ENCODE data around the gene SLC35F3. TPM values are rescaled to one million over a fixed set of nuclear protein-coding genes. Genes with fewer than 3 reads are reported as not detected.
"Not testable (repeated sequence)": the region's sequence is repeated elsewhere in the genome, so short reads cannot be mapped to it uniquely, and the experiment has no call there.

SLC35F3 gene
- total and polyA plus RNA-seq, 2 donors, result 0.04 to 0.32 TPM

- H3K36me3 ChIP-seq (ENCODE audit: insufficient read depth), result no peaks in the 10 kb centered on the region
- whole genome bisulfite sequencing, result 76% methylated on average over 7 of the region's 7 CpGs
- H3K4me1 ChIP-seq (ENCODE audit: insufficient read depth), result no peaks in the 10 kb centered on the region
- H3K4me3 ChIP-seq (ENCODE audit: low read depth, low read length), result no peak overlapping the region
- no peak overlapping the region for H3K27ac ChIP-seq (ENCODE audit: low read depth)
- DNase-seq (ENCODE audit: extremely low spot score), result no peak
These were observed 216.0 kb downstream of the SLC35F3 start for GRCh38 chr1:234120327-234120944.

- not testable (repeated sequence) for H3K36me3 ChIP-seq (ENCODE audit: insufficient read depth); DNase-seq (ENCODE audit: extremely low spot score); H3K4me3 ChIP-seq (ENCODE audit: low read depth, low read length); H3K4me1 ChIP-seq (ENCODE audit: insufficient read depth); H3K27ac ChIP-seq (ENCODE audit: low read depth)
- WGBS, result 84% methylated on average over 3 of the region's 3 CpGs
These were observed 217.2 kb downstream of the SLC35F3 start for GRCh38 chr1:234121659-234122058.

- DNase-seq (ENCODE audit: extremely low spot score); H3K4me3 ChIP-seq (ENCODE audit: low read depth, low read length); H3K27ac ChIP-seq (ENCODE audit: low read depth); H3K4me1 ChIP-seq (ENCODE audit: insufficient read depth); H3K36me3 ChIP-seq (ENCODE audit: insufficient read depth): not testable (repeated sequence)
- WGBS, result 77% methylated on average over 2 of the region's 2 CpGs
These were observed 218.1 kb downstream of the SLC35F3 start for GRCh38 chr1:234122571-234122970.

GRCh38 chr1:234123867-234124266, 219.4 kb downstream of the SLC35F3 start:
- Histone ChIP-seq H3K36me3 (ENCODE audit: insufficient read depth) (no peaks in the 10 kb centered on the region), H3K4me1 (ENCODE audit: insufficient read depth) (no peaks in the 10 kb centered on the region), H3K4me3 (ENCODE audit: low read depth, low read length) (no peak overlapping the region), H3K27ac (ENCODE audit: low read depth) (no peak overlapping the region)
- 53% methylated on average over 5 of the region's 5 CpGs for WGBS
- DNase-seq (ENCODE audit: extremely low spot score), result no peak

- Histone ChIP-seq H3K27ac (ENCODE audit: low read depth) (no peak overlapping the region), H3K4me1 (ENCODE audit: insufficient read depth) (no peaks in the 10 kb centered on the region), H3K36me3 (ENCODE audit: insufficient read depth) (no peaks in the 10 kb centered on the region), H3K4me3 (ENCODE audit: low read depth, low read length) (no peak overlapping the region)
- DNase-seq (ENCODE audit: extremely low spot score), result no peak
- 12% methylated on average over 11 of the region's 11 CpGs for WGBS
These were observed 220.8 kb downstream of the SLC35F3 start for GRCh38 chr1:234125283-234125682.

GRCh38 chr1:234125714-234126113, 221.2 kb downstream of the SLC35F3 start:
- no peaks in the 10 kb centered on the region for H3K4me1 ChIP-seq (ENCODE audit: insufficient read depth)
- no peaks in the 10 kb centered on the region for H3K36me3 ChIP-seq (ENCODE audit: insufficient read depth)
- no peak for DNase-seq (ENCODE audit: extremely low spot score)
- no peak overlapping the region for H3K27ac ChIP-seq (ENCODE audit: low read depth)
- WGBS, result 81% methylated on average over 13 of the region's 13 CpGs
- no peak overlapping the region for H3K4me3 ChIP-seq (ENCODE audit: low read depth, low read length)

- Histone ChIP-seq H3K27ac (ENCODE audit: low read depth) (no peak overlapping the region), H3K36me3 (ENCODE audit: insufficient read depth) (no peaks in the 10 kb centered on the region), H3K4me1 (ENCODE audit: insufficient read depth) (no peaks in the 10 kb centered on the region), H3K4me3 (ENCODE audit: low read depth, low read length) (no peak overlapping the region)
- WGBS, result 48% methylated on average over 4 of the region's 4 CpGs
- DNase-seq (ENCODE audit: extremely low spot score), result no peak
These were observed 222.7 kb downstream of the SLC35F3 start for GRCh38 chr1:234127026-234127671.

GRCh38 chr1:234132795-234133194, 228.3 kb downstream of the SLC35F3 start:
- no peak overlapping the region for H3K27ac ChIP-seq (ENCODE audit: low read depth)
- H3K36me3 ChIP-seq (ENCODE audit: insufficient read depth), result no peaks in the 10 kb centered on the region
- H3K4me1 ChIP-seq (ENCODE audit: insufficient read depth), result no peaks in the 10 kb centered on the region
- H3K4me3 ChIP-seq (ENCODE audit: low read depth, low read length), result no peak overlapping the region
- 89% methylated on average over 2 of the region's 2 CpGs for WGBS
- DNase-seq (ENCODE audit: extremely low spot score), result no peak

GRCh38 chr1:234134878-234135277, 230.4 kb downstream of the SLC35F3 start:
- DNase-seq (ENCODE audit: extremely low spot score), result no peak
- H3K4me1 ChIP-seq (ENCODE audit: insufficient read depth), result no peaks in the 10 kb centered on the region
- WGBS, result 82% methylated on average over 5 of the region's 5 CpGs
- H3K27ac ChIP-seq (ENCODE audit: low read depth), result no peak overlapping the region
- H3K36me3 ChIP-seq (ENCODE audit: insufficient read depth), result no peaks in the 10 kb centered on the region
- H3K4me3 ChIP-seq (ENCODE audit: low read depth, low read length), result no peak overlapping the region

GRCh38 chr1:234135501-234135900, 231.0 kb downstream of the SLC35F3 start:
- 61% methylated on average over 4 of the region's 4 CpGs for WGBS
- no peak overlapping the region for H3K4me3 ChIP-seq (ENCODE audit: low read depth, low read length)
- DNase-seq (ENCODE audit: extremely low spot score), result no peak
- H3K4me1 ChIP-seq (ENCODE audit: insufficient read depth), result no peaks in the 10 kb centered on the region
- no peaks in the 10 kb centered on the region for H3K36me3 ChIP-seq (ENCODE audit: insufficient read depth)
- H3K27ac ChIP-seq (ENCODE audit: low read depth), result no peak overlapping the region

- DNase-seq (ENCODE audit: extremely low spot score), result no peak
- Histone ChIP-seq H3K27ac (ENCODE audit: low read depth) (no peak overlapping the region), H3K4me1 (ENCODE audit: insufficient read depth) (no peaks in the 10 kb centered on the region), H3K36me3 (ENCODE audit: insufficient read depth) (no peaks in the 10 kb centered on the region), H3K4me3 (ENCODE audit: low read depth, low read length) (no peak overlapping the region)
These were observed 231.6 kb downstream of the SLC35F3 start for GRCh38 chr1:234136073-234136472.

- Histone ChIP-seq H3K4me1 (ENCODE audit: insufficient read depth) (no peaks in the 10 kb centered on the region), H3K36me3 (ENCODE audit: insufficient read depth) (no peaks in the 10 kb centered on the region), H3K27ac (ENCODE audit: low read depth) (no peak overlapping the region), H3K4me3 (ENCODE audit: low read depth, low read length) (no peak overlapping the region)
- no peak for DNase-seq (ENCODE audit: extremely low spot score)
- 85% methylated on average over 6 of the region's 6 CpGs for WGBS
These were observed 235.5 kb downstream of the SLC35F3 start for GRCh38 chr1:234139966-234140365.

GRCh38 chr1:234140388-234140787, 235.9 kb downstream of the SLC35F3 start:
- 92% methylated on average over 9 of the region's 9 CpGs for WGBS

GRCh38 chr1:234141006-234141405, 236.5 kb downstream of the SLC35F3 start:
- H3K4me3 ChIP-seq (ENCODE audit: low read depth, low read length), result no peak overlapping the region
- DNase-seq (ENCODE audit: extremely low spot score), result no peak
- no peak overlapping the region for H3K27ac ChIP-seq (ENCODE audit: low read depth)
- WGBS, result 75% methylated on average over 2 of the region's 2 CpGs
- no peaks in the 10 kb centered on the region for H3K4me1 ChIP-seq (ENCODE audit: insufficient read depth)
- no peaks in the 10 kb centered on the region for H3K36me3 ChIP-seq (ENCODE audit: insufficient read depth)

More at GRCh38 chr1:234140388-234140787, 235.9 kb downstream of the SLC35F3 start:
- DNase-seq (ENCODE audit: extremely low spot score), result no peak
- Histone ChIP-seq H3K4me1 (ENCODE audit: insufficient read depth) (no peaks in the 10 kb centered on the region), H3K4me3 (ENCODE audit: low read depth, low read length) (no peak overlapping the region), H3K36me3 (ENCODE audit: insufficient read depth) (no peaks in the 10 kb centered on the region), H3K27ac (ENCODE audit: low read depth) (no peak overlapping the region)
